ENCODE results near the gene PNMA6E.

- TF ChIP-seq EZH2 (IDR thresholded peaks at IDR 0.05; ENCODE audit: borderline replicate concordance, low read depth, low read length): no peak
- no peak for TF ChIP-seq KAT2B (IDR thresholded peaks at IDR 0.05; ENCODE audit: low read depth, low read length)
- TF ChIP-seq JUNB (CRISPR knock-in tag; conservative IDR thresholded peaks at IDR 0.05): no peak
- no peak for TF ChIP-seq THRB (CRISPR knock-in tag; conservative IDR thresholded peaks at IDR 0.05)
- TF ChIP-seq ZNF740 (CRISPR knock-in tag; IDR thresholded peaks at IDR 0.05): no peak
- no peak for TF ChIP-seq ZNF740 (tag; IDR thresholded peaks at IDR 0.05)
- TF ChIP-seq TCF3 (CRISPR knock-in tag; IDR thresholded peaks at IDR 0.05): no peak
- no peak for TF ChIP-seq NR3C1 (CRISPR knock-in tag; IDR thresholded peaks at IDR 0.05)
- no peak for TF ChIP-seq RCOR1 (IDR thresholded peaks at IDR 0.05; ENCODE audit: borderline replicate concordance in 1 of 2, low read depth in 2 of 2, low read length in 2 of 2)
- TF ChIP-seq GTF2F1 (IDR thresholded peaks at IDR 0.05; ENCODE audit: low read depth, low read length): no peak
These were observed 45.4 kb upstream of the PNMA6E start for GRCh38 chrX:153446636-153446936.

Data from K562 (cell line).